Prostate gland (tissue), 2 donors: Measurements from ENCODE around the gene SCAMP4. TPM values are rescaled to one million over a fixed set of nuclear protein-coding genes. Genes with fewer than 3 reads are reported as not detected.

Source experiments
- DNase-seq: peaks from one replicate; pipeline ENCODE4 v3.0.0-alpha.2; 2019; ENCODE audit warnings: low spot score
- H3K27ac ChIP-seq, 2 donors: fragments of 200-600 bp; sonication (generic); 2 replicates each; pipeline ENCODE4 v1.5.1; 2017 to 2019
- H3K27me3 ChIP-seq: fragments of 200-600 bp; sonication (generic); replicated peaks from 2 replicates; pipeline ENCODE4 v1.5.1; 2019; ENCODE audit not compliant: insufficient read depth
- H3K36me3 ChIP-seq, 2 donors: fragments of 200-600 bp; sonication (generic); 1 replicate in 1 of 2; 2 replicates in 1 of 2; pipeline versions ENCODE4 v1.5.1 to v1.8.1; 2017 to 2019
- H3K4me1 ChIP-seq: fragments of 200-600 bp; sonication (generic); replicated peaks from 2 replicates; pipeline ENCODE4 v1.5.1; 2019
- H3K4me3 ChIP-seq, 2 donors: fragments of 200-600 bp; sonication (generic); 2 replicates each; pipeline ENCODE4 v1.5.1; 2017 to 2019
- H3K9me3 ChIP-seq: fragments of 200-600 bp; sonication (generic); 2 replicates; pipeline ENCODE4 v1.5.1; 2017
- POLR2A ChIP-seq: fragments of 450-650 bp; IDR thresholded peaks from one replicate; pipeline ENCODE4 v1.6.1; 2016; ENCODE audit warnings: antibody characterized with exemption, mild to moderate bottlenecking
- POLR2AphosphoS5 ChIP-seq: sonication (generic); formaldehyde crosslinking; IDR thresholded peaks from one replicate; pipeline ENCODE4 v1.6.1; 2017; ENCODE audit warnings: antibody characterized with exemption
- WGBS: methylation state at CpG from one replicate; pipeline ENCODE4 v1.1.5; 2018; 5-methylcytosine and 5-hydroxymethylcytosine counted together
- intact Hi-C: fragments of 100-400 bp; cut with DNase I; formaldehyde crosslinking; loops from one replicate; pipeline ENCODE4 v1.14.2; 2022
- total RNA-seq, 2 donors: library from RNA; depleted of rRNA; stranded (reverse); fragments of >200 nt; gene quantifications; one replicate each; pipeline ENCODE4 v1.1.0, GENCODE V29; 2016
- TF ChIP-seq, protein P1 (sequence below), 4 experiments: fragments of 200-600 bp in 2 of 4; fragments of 450-650 bp in 2 of 4; sonication (generic) in 2 of 4; IDR thresholded peaks; 1 replicate in 3 of 4; 2 replicates in 1 of 4; pipeline ENCODE4 v1.5.1; 2016 to 2019; ENCODE audit warnings: antibody characterized with exemption in 4 of 4, mild to moderate bottlenecking in 2 of 4, moderate library complexity in 2 of 4

The SCAMP4 gene
- total RNA-seq, 2 donors from 2014 or later, result 161 to 248 TPM

DNA sequence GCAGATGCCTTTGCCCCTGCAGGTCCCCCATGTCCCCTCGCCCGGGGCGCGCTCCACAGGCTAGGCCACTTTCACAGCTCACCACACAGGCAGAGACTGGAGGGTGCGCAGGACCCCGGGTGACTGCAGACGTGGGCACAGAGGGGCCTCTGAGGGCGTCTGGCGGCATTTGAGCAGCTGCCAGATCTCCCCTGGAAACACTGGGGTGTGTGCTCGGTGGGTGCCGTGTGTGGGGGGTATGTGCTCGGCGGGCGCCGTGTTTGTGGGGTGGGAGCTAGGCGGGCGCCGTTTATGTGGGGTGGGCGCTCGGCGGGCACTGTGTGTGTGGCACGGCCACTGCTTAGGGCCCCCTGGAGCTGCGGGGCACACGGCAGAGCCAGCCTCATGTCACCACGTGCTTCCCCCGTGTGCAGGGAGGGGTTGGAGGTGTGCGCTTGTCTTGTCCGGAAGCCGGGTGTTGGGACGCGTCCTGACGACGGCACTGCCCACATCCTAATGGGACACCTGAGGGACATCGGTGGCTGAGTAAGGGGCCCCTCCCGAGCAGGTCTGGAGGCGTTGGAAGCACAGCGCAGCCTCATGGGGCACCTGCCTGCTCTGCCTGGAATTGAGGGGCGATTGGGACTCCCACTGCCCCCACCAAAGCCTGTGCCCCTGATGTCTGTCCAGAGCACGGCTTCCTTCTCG lies 52.5 kb downstream of the SCAMP4 start:
- Histone ChIP-seq H3K27me3 (no peaks in the 10 kb centered on the region), H3K9me3 (no peaks in the 10 kb centered on the region), H3K27ac (no peak overlapping the region), H3K4me1 (no peaks in the 10 kb centered on the region), H3K4me3 (no peak overlapping the region), H3K36me3 (no peaks in the 10 kb centered on the region)
- TF ChIP-seq, protein P1, sequence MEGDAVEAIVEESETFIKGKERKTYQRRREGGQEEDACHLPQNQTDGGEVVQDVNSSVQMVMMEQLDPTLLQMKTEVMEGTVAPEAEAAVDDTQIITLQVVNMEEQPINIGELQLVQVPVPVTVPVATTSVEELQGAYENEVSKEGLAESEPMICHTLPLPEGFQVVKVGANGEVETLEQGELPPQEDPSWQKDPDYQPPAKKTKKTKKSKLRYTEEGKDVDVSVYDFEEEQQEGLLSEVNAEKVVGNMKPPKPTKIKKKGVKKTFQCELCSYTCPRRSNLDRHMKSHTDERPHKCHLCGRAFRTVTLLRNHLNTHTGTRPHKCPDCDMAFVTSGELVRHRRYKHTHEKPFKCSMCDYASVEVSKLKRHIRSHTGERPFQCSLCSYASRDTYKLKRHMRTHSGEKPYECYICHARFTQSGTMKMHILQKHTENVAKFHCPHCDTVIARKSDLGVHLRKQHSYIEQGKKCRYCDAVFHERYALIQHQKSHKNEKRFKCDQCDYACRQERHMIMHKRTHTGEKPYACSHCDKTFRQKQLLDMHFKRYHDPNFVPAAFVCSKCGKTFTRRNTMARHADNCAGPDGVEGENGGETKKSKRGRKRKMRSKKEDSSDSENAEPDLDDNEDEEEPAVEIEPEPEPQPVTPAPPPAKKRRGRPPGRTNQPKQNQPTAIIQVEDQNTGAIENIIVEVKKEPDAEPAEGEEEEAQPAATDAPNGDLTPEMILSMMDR (IDR thresholded peaks at IDR 0.05), result no peak
- TF ChIP-seq POLR2AphosphoS5, result no peak
- no peak for TF ChIP-seq POLR2A
- intact Hi-C loops, result no loop called here
- 67% methylated on average over 18 of the region's 40 CpGs for WGBS
- DNase-seq, result no peak

DNA sequence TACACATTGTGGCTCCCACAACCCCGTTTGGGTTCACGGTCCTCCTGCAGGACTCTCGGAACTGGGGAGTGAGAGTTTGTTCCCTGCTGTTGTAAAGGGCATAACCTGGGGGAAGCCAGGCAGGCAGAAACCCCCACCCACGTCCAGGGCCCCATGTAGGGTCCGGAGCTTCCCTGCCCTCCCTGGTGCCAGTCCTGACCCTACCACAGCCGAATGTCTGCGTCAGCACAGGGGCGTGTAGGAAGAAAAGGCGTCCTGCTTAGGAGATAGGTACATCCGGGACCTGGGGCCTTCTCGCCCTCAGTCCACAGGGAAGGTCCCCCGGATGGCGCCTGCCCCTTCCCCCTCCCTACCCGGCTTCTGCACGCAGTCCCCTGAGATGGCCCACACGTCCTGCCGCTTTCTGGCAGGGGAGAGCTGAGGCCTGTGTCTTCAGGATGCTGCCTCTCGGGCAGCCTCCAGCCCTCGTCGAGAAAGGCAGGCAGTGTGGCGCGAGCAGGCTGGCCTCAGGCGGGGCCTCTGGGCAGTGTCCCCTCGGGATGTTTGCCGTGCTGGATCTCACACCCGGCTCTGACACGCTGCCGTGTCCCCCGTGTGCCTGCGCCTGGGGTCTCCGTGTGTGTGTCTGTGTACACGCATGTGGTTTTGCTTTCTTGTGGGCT lies 54.9 kb downstream of the SCAMP4 start:
- intact Hi-C loops, result no loop called here
- Histone ChIP-seq H3K27ac (no peak overlapping the region), H3K36me3 (no peaks in the 10 kb centered on the region), H3K4me1 (no peaks in the 10 kb centered on the region), H3K27me3 (no peaks in the 10 kb centered on the region), H3K4me3 (no peak overlapping the region), H3K9me3 (no peaks in the 10 kb centered on the region)
- TF ChIP-seq, protein P1 (IDR thresholded peaks at IDR 0.05), result no peak
- TF ChIP-seq POLR2A, result no peak
- no peak for TF ChIP-seq POLR2AphosphoS5
- 95% methylated on average over 27 of the region's 32 CpGs for WGBS
- DNase-seq, result no peak

DNA sequence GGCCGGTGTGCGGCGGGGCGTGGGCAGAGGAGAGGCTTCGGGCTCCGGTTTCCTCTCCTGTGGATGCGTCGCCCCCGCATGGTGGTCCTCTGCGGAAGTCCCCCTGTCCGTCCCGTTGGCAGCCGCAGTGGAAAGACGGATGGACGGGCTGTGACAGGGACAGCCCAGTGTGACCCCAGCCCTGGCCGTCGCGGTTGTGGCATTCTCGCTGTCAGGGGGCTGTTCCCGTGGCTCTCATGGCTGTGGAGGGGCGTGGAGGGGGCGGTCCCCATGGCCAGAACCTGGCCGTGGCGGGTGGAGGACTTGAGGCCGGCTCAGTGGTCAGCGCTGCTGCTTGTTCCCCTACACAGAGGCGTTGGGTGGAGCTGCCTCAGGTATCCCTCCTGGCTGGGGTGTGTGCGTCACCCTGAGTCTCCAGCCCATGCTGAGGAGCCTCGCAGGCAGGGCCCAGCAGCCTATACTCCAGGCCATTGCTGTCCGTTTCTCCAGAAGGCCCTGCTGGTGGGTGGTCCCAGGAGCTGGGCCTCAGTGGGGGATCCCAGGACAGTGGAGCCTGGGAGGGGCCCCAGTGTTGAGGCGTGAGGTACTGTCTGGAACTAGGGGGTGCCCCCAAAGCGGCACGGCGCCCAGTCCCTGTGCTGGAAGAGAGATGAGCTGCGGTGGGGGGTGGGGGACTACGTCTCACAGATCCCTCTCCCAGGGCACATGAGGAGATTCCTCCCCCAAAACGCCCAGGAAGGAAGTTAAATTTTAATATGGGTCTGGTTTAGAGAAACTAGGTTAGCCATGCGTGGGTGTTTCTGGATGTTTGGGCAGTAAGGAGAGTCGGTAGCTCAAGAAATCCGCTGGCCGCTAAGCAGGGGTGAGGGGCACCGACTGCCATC lies 56.0 kb downstream of the SCAMP4 start:
- no peak for DNase-seq
- Histone ChIP-seq H3K27me3 (no peaks in the 10 kb centered on the region), H3K36me3 (no peaks in the 10 kb centered on the region), H3K9me3 (no peaks in the 10 kb centered on the region), H3K27ac (no peak overlapping the region), H3K4me3 (no peak overlapping the region), H3K4me1 (no peaks in the 10 kb centered on the region)
- WGBS, result 79% methylated on average over 31 of the region's 42 CpGs
- intact Hi-C loops, result no loop called here
- TF ChIP-seq POLR2AphosphoS5, result no peak

DNA sequence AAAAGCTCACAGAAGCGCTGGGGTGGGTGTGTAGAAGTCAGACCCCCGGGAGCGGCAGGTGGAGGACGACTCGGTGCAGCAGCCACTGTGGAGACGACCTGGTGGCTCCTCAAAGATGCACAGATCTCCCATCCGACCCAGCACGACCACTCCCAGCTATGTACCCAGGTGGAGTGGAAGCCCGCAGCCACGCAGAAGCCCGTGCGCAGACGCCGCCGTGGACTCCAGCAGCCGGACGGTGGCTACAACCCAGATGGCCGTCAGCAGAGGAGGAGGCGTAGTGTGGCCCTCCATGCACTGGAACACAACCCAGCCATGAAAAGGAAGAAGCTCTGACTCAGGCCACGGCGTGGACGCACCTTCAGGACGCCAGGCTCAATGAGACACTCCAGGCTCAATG lies 57.5 kb downstream of the SCAMP4 start:
- DNase-seq, result no peak
- intact Hi-C loops, result no loop called here
- Histone ChIP-seq H3K9me3 (no peaks in the 10 kb centered on the region), H3K4me3 (no peak overlapping the region), H3K27me3 (no peaks in the 10 kb centered on the region), H3K27ac (no peak overlapping the region), H3K36me3 (no peaks in the 10 kb centered on the region), H3K4me1 (no peaks in the 10 kb centered on the region)
- TF ChIP-seq, protein P1 (IDR thresholded peaks at IDR 0.05), result no peak
- TF ChIP-seq POLR2A (no peak), POLR2AphosphoS5 (no peak)
- 97% methylated on average over 22 of the region's 23 CpGs for WGBS

DNA sequence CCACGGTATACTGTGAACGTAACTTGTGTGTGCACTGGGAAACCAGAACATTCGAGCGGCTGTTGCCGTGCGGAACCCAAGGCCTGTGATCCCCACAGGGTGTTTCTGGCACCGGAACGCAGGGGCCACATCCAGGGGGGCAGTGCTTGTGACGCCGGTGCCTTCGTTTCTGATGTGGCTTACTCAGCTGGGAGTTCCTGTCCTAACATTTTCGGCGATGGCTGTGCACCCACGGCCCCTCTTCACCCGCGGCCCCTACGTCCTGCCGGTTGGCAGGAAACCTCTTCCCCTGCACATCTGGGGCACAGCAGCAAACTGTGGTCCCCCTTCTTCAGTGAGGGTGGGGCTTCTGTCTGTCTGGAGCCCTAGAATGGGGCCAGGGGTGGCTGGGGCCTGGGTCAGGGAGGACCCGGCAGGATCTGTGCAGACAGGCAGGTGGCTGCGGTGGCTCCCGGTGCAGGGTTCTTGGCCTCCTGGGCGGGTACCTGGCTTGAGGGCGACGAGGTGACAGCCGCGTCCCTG lies 61.9 kb downstream of the SCAMP4 start:
- Histone ChIP-seq H3K36me3 (no peaks in the 10 kb centered on the region), H3K27ac (no peak overlapping the region), H3K4me1 (no peaks in the 10 kb centered on the region), H3K4me3 (no peak overlapping the region), H3K9me3 (no peaks in the 10 kb centered on the region), H3K27me3 (no peaks in the 10 kb centered on the region)
- TF ChIP-seq, protein P1 (IDR thresholded peaks at IDR 0.05), result no peak
- TF ChIP-seq POLR2AphosphoS5 (no peak), POLR2A (no peak)
- DNase-seq, result no peak
- intact Hi-C loops, result no loop called here
- 84% methylated on average over 26 of the region's 26 CpGs for WGBS
